Pancreas (tissue), 10 donors: ENCODE results near the gene BMPR1A. TPM values are rescaled to one million over a fixed set of nuclear protein-coding genes. Genes with fewer than 3 reads are reported as not detected.

Experiments
- ATAC-seq, 4 donors: fragments of 200-7000 bp; cut with Tn5 transposase; one replicate each; pipeline versions ENCODE4 v1.8.0 to v1.9.1; 2020; ENCODE audit warnings: mild to moderate bottlenecking in 4 of 4, moderate library complexity in 4 of 4
- DNase-seq, 6 donors: peaks; one replicate each; pipeline ENCODE4 v3.0.0-alpha.2; 2020
- FAIRE-seq: peaks from 2 replicates; lab custom pipeline; 2012; peaks lifted over from hg19 to GRCh38; lab: Jason Lieb, UNC
- H3K27ac ChIP-seq, 4 donors: fragments of 200-600 bp; sonication (generic); 1 replicate in 3 of 4; 2 replicates in 1 of 4; pipeline versions ENCODE4 v1.5.0 to v1.8.0; 2020
- H3K27me3 ChIP-seq, 4 donors: fragments of 200-600 bp; one replicate each; pipeline ENCODE4 v1.8.0; 2021
- H3K36me3 ChIP-seq, 3 donors: fragments of 200-600 bp; sonication (generic) in 1 of 3; one replicate each; pipeline versions ENCODE4 v1.5.0 to v1.8.0; 2020 to 2021
- H3K4me1 ChIP-seq, 3 donors: fragments of 200-600 bp; one replicate each; pipeline ENCODE4 v1.8.0; 2021
- H3K4me3 ChIP-seq, 4 donors: fragments of 200-600 bp; sonication (generic) in 2 of 4; one replicate each; pipeline versions ENCODE4 v1.5.0 to v1.8.0; 2020 to 2021
- H3K9me3 ChIP-seq, 4 donors: fragments of 200-600 bp; one replicate each; pipeline ENCODE4 v1.8.0; 2021
- CTCF ChIP-seq, 4 donors: fragments of 200-600 bp; sonication (generic) in 3 of 4; IDR thresholded peaks; one replicate each; pipeline versions ENCODE4 v1.5.0 to v1.8.0; 2021; ENCODE audit warnings: antibody characterized with exemption in 4 of 4
- WGBS, 2 donors: extraction: QIAGEN DNeasy Blood & Tissue Kit; methylation state at CpG; one replicate each; pipeline ENCODE4 v1.1.7; 2013; 5-methylcytosine and 5-hydroxymethylcytosine counted together
- intact Hi-C, 3 donors: fragments of 100-400 bp; cut with DNase I; formaldehyde crosslinking; loops; one replicate each; pipeline versions ENCODE4 v1.11.1 to v1.14.2; 2022
- polyA plus RNA-seq, 2 donors: library from polyadenylated mRNA; stranded (reverse); fragments of 200-250 nt; gene quantifications; one replicate each; pipeline ENCODE4 v1.2.3, GENCODE V29; 2013
- total RNA-seq, 6 donors: library from RNA; stranded (reverse); fragmentation: NEBNext Ultra II Directional in 4 of 6; extraction: Animal tissue kit (Norgen Biotek cat#: 25700) in 4 of 6; gene quantifications; one replicate each; pipeline versions ENCODE4 v1.2.1 to v1.2.4, GENCODE V29; 2021 to 2023
- donor health status: healthy with polysubstance abuse.
- donor health status: DM: no; HTN: no; CAD: no; lungs with moderate emphysema.
- donor health status: DM: no; HTN: no; CAD: no.
- donor health status: control.
- donor health status: control.
- donor health status: Bipolar disorder and iron deficiency.
- donor health status: DM: yes; HTN: yes; CAD: no.
- donor health status: DM: no; HTN: no; CAD: no.
- donor health status: DM: no; HTN: no; CAD: no.
- donor health status: DM: yes; HTN: yes; CAD: no.

Gene BMPR1A
- total and polyA plus RNA-seq, 8 donors: 3.5 to 22.3 (median 11.1) TPM

GRCh38 chr10:86708783-86709380, 47.5 kb upstream of the BMPR1A start:
- Histone ChIP-seq H3K9me3 (no peaks in the 10 kb centered on the region), H3K36me3 (no peaks in the 10 kb centered on the region), H3K27ac (no peak overlapping the region), H3K27me3 (no peaks in the 10 kb centered on the region), H3K4me1 (no peaks in the 10 kb centered on the region), H3K4me3 (no peak overlapping the region)
- no peak for TF ChIP-seq CTCF (IDR thresholded peaks at IDR 0.05)
- 81 to 94% methylated on average over 4 to 5 of the region's 5 CpGs for WGBS, 2 donors
- no peak for ATAC-seq
- DNase-seq: no peak
- intact Hi-C loops: loop anchor here in 1 of 3 donors (5.0 kb wide), 1 partner anchor 188 kb away; no protein-coding TSS in a partner anchor
- no peak for FAIRE-seq

GRCh38 chr10:86709396-86710185, 46.8 kb upstream of the BMPR1A start:
- no peaks in the 10 kb centered on the region for H3K9me3 ChIP-seq
- no peaks in the 10 kb centered on the region for H3K27me3 ChIP-seq
- WGBS, 2 donors: 92 to 93% methylated on average over 16 of the region's 16 CpGs
- no peak overlapping the region for H3K4me3 ChIP-seq
- TF ChIP-seq CTCF (IDR thresholded peaks at IDR 0.05): no peak
- H3K4me1 ChIP-seq: no peaks in the 10 kb centered on the region
- intact Hi-C loops: loop anchor here in 1 of 3 donors (5.0 kb wide), 1 partner anchor 188 kb away; no protein-coding TSS in a partner anchor
- no peaks in the 10 kb centered on the region for H3K36me3 ChIP-seq
- DNase-seq (peak in 1 of 6 donors; percentile 78), ATAC-seq (no peak), FAIRE-seq (no peak)
- H3K27ac ChIP-seq: no peak overlapping the region

GRCh38 chr10:86710987-86711512, 45.4 kb upstream of the BMPR1A start:
- intact Hi-C loops: no loop called here
- DNase-seq: peak; percentile 84 to 96 (median 92)
- Histone ChIP-seq H3K4me3 (peak overlapping the region; percentile 37 to 89 (median 85)), H3K27me3 (no peaks in the 10 kb centered on the region), H3K9me3 (no peaks in the 10 kb centered on the region), H3K27ac (peak overlapping the region; percentile 88 to 96 (median 94)), H3K36me3 (no peaks in the 10 kb centered on the region), H3K4me1 (no peaks in the 10 kb centered on the region)
- TF ChIP-seq CTCF (IDR thresholded peaks at IDR 0.05): peak; percentile 70 to 88 (median 82)
- no peak for FAIRE-seq
- 5 to 12% methylated on average over 19 to 46 of the region's 46 CpGs for WGBS, 2 donors
- peak; percentile 96 to 98 (median 97) for ATAC-seq

GRCh38 chr10:86711513-86712316, 44.7 kb upstream of the BMPR1A start:
- DNase-seq: peak in 5 of 6 donors; percentile 27 to 77 (median 52)
- 0 to 1% methylated on average over 50 to 82 of the region's 82 CpGs for WGBS, 2 donors
- no peak for FAIRE-seq
- peak; percentile 56 to 68 (median 64) for ATAC-seq
- intact Hi-C loops: no loop called here
- no peak for TF ChIP-seq CTCF (IDR thresholded peaks at IDR 0.05)
- peak overlapping the region; percentile 37 to 89 (median 85) for H3K4me3 ChIP-seq
- H3K36me3 ChIP-seq: no peaks in the 10 kb centered on the region
- H3K27ac ChIP-seq: peak overlapping the region; percentile 88 to 96 (median 94)
- no peaks in the 10 kb centered on the region for H3K4me1 ChIP-seq
- no peaks in the 10 kb centered on the region for H3K27me3 ChIP-seq
- no peaks in the 10 kb centered on the region for H3K9me3 ChIP-seq
